HCT116 (cell line): ENCODE results near the gene PKP1. TPM values are rescaled to one million over a fixed set of nuclear protein-coding genes. Genes with fewer than 3 reads are reported as not detected.

Experiments
- ATAC-seq: fragments of 200-7000 bp; cut with Tn5 transposase; 2 replicates; pipeline ENCODE4 v1.9.1; 2020; ENCODE audit warnings: mild to moderate bottlenecking, moderate library complexity
- BruUV-seq: library from RNA; stranded (reverse); fragments of 400-500 nt; replicated peaks from 2 replicates; lab custom pipeline; 2021; lab: Mats Ljungman, UMichigan
- CTCF ChIA-PET: fragments of 300-600 bp; sonication (Branson Sonifier 250); formaldehyde crosslinking; loops from one replicate; lab custom pipeline; 2021; ENCODE audit warnings: antibody characterized with exemption; lab: Charles Lee
- POLR2A ChIA-PET: fragments of 300-600, 350-600 bp; sonication (Branson Sonifier 250); formaldehyde crosslinking; loops from one replicate; lab custom pipeline; 2021; ENCODE audit warnings: antibody characterized with exemption; lab: Charles Lee
- RAD21 ChIA-PET, 2 experiments: fragments of 300-600 bp; sonication (Branson Sonifier 250); formaldehyde crosslinking; loops; one replicate each; lab custom pipeline; 2023; ENCODE audit warnings: low total read pairs in 2 of 2; ENCODE audit not compliant: uncharacterized antibody in 2 of 2, unreplicated experiment in 2 of 2, low non-redundant PET in 1 of 2; lab: Charles Lee
- DNase-seq: peaks from one replicate; pipeline ENCODE4 v3.0.0-alpha.2; 2010; ENCODE audit warnings: low read depth, low spot score
- H2AFZ ChIP-seq: fragments of 200-600 bp; shearing (Covaris generic), sonication (generic); 2 replicates; pipeline ENCODE4 v1.6.1; 2017; ENCODE audit warnings: low read depth, mixed run types, mixed read lengths, antibody characterized with exemption, low read length; ENCODE audit not compliant: poor library complexity, severe bottlenecking
- H3K27ac ChIP-seq: 2 replicates; pipeline ENCODE4 v1.5.1; 2012; ENCODE audit warnings: low read depth, low read length
- H3K27me3 ChIP-seq: fragments of 200-600 bp; sonication (generic); 2 replicates; pipeline ENCODE4 v1.6.1; 2016; ENCODE audit warnings: mixed run types, low read length, mixed read lengths; ENCODE audit not compliant: insufficient read depth
- H3K36me3 ChIP-seq, 2 experiments: fragments of 200-500 bp in 1 of 2; fragments of 200-600 bp in 1 of 2; sonication (Bioruptor generic) in 1 of 2; sonication (generic) in 1 of 2; 2 replicates each; pipeline versions ENCODE4 v1.5.1 to v1.6.1; 2014 to 2016; ENCODE audit warnings: low read length in 2 of 2, inconsistent platforms in 1 of 2, mixed read lengths in 1 of 2, mixed run types in 1 of 2; ENCODE audit not compliant: insufficient read depth in 2 of 2, control insufficient read depth in 1 of 2
- H3K4me1 ChIP-seq, 2 experiments: fragments of 200-600 bp in 1 of 2; sonication (generic) in 1 of 2; 2 replicates each; pipeline versions ENCODE4 v1.5.1 to v1.6.1; 2012 to 2017; ENCODE audit warnings: low read length in 2 of 2, inconsistent platforms in 1 of 2, mild to moderate bottlenecking in 1 of 2, mixed read lengths in 1 of 2, mixed run types in 1 of 2, moderate library complexity in 1 of 2; ENCODE audit not compliant: insufficient read depth in 2 of 2, control insufficient read depth in 1 of 2
- H3K4me2 ChIP-seq: fragments of 200-600 bp; sonication (generic); 2 replicates; pipeline ENCODE4 v1.6.1; 2017; ENCODE audit warnings: mixed run types, low read length, mixed read lengths
- H3K4me3 ChIP-seq, 2 experiments: fragments of 200-600 bp in 1 of 2; sonication (generic) in 1 of 2; replicated peaks in 1 of 2; 2 replicates each; pipeline ENCODE4 v1.5.1; 2011 to 2016; ENCODE audit warnings: low read length in 2 of 2, control low read depth in 1 of 2, low read depth in 1 of 2, mild to moderate bottlenecking in 1 of 2, mixed read lengths in 1 of 2, mixed run types in 1 of 2
- H3K79me2 ChIP-seq: fragments of 200-600 bp; sonication (generic); 2 replicates; pipeline ENCODE4 v1.6.1; 2017; ENCODE audit warnings: mild to moderate bottlenecking, mixed run types, low read length, moderate library complexity, mixed read lengths; ENCODE audit not compliant: insufficient read depth
- H3K9ac ChIP-seq: fragments of 200-600 bp; sonication (generic); 2 replicates; pipeline ENCODE4 v1.6.1; 2016; ENCODE audit warnings: low read length, mixed read lengths
- H3K9me2 ChIP-seq: fragments of 200-600 bp; sonication (generic), shearing (Covaris generic); 2 replicates; pipeline ENCODE4 v1.6.1; 2017; ENCODE audit warnings: mixed run types, mild to moderate bottlenecking, moderate library complexity; ENCODE audit not compliant: insufficient read depth
- H3K9me3 ChIP-seq, 2 experiments: fragments of 200-500 bp in 1 of 2; fragments of 200-600 bp in 1 of 2; sonication (Bioruptor generic) in 1 of 2; sonication (generic) in 1 of 2; 2 replicates each; pipeline ENCODE4 v1.6.1; 2014 to 2017; ENCODE audit warnings: low read length in 2 of 2, mixed read lengths in 2 of 2, inconsistent platforms in 1 of 2, low read depth in 1 of 2, mild to moderate bottlenecking in 1 of 2, mixed run types in 1 of 2, moderate library complexity in 1 of 2; ENCODE audit not compliant: control insufficient read depth in 1 of 2, insufficient read depth in 1 of 2
- H4K20me1 ChIP-seq: fragments of 200-600 bp; sonication (generic), shearing (Covaris generic); 2 replicates; pipeline ENCODE4 v1.6.1; 2017; ENCODE audit warnings: mixed run types, mild to moderate bottlenecking, moderate library complexity; ENCODE audit not compliant: insufficient read depth
- CEBPB ChIP-seq: IDR thresholded peaks from 2 replicates; pipeline ENCODE4 v1.6.1; 2012; ENCODE audit warnings: low read depth
- ELF1 ChIP-seq: IDR thresholded peaks from 2 replicates; pipeline ENCODE4 v1.6.1; 2012; ENCODE audit warnings: low read depth, borderline replicate concordance
- EZH2 ChIP-seq: fragments of 200-600 bp; sonication (generic); IDR thresholded peaks from 2 replicates; pipeline ENCODE4 v1.6.1; 2017; ENCODE audit warnings: antibody characterized with exemption, mixed run types
- EZH2phosphoT487 ChIP-seq: fragments of 200-600 bp; IDR thresholded peaks from 2 replicates; pipeline ENCODE4 v1.6.1; 2018; ENCODE audit warnings: antibody characterized with exemption, borderline replicate concordance
- JUND ChIP-seq: IDR thresholded peaks from 2 replicates; pipeline ENCODE4 v1.6.1; 2012
- REST ChIP-seq: IDR thresholded peaks from 2 replicates; pipeline ENCODE4 v1.6.1; 2012; ENCODE audit warnings: low read depth
- SP1 ChIP-seq: IDR thresholded peaks from 2 replicates; pipeline ENCODE4 v1.6.1; 2012; ENCODE audit warnings: low read depth
- SRF ChIP-seq: IDR thresholded peaks from 2 replicates; pipeline ENCODE4 v1.6.1; 2012; ENCODE audit warnings: low read depth
- TCF7L2 ChIP-seq: IDR thresholded peaks from 2 replicates; pipeline ENCODE4 v1.7.0; 2011; ENCODE audit warnings: borderline replicate concordance, inconsistent platforms; ENCODE audit not compliant: insufficient read depth, insufficient read length; ENCODE audit errors: extremely low read depth
- YY1 ChIP-seq: IDR thresholded peaks from 2 replicates; pipeline ENCODE4 v1.6.1; 2011; ENCODE audit warnings: low read length, low read depth, moderate library complexity, mild to moderate bottlenecking; ENCODE audit not compliant: insufficient replicate concordance; ENCODE audit errors: extremely low read depth
- ZBTB33 ChIP-seq: IDR thresholded peaks from 2 replicates; pipeline ENCODE4 v1.6.1; 2011; ENCODE audit warnings: mild to moderate bottlenecking, low read length, moderate library complexity; ENCODE audit not compliant: insufficient replicate concordance; ENCODE audit errors: extremely low read depth
- ZNF274 ChIP-seq: fragments of 200-500 bp; sonication (Bioruptor generic); IDR thresholded peaks from 2 replicates; pipeline ENCODE4 v1.6.1; 2014; ENCODE audit warnings: mild to moderate bottlenecking, low read depth, low read length, inconsistent platforms
- intact Hi-C: fragments of 100-400 bp; cut with micrococcal nuclease; formaldehyde crosslinking; loops from 2 replicates; pipeline ENCODE4 v1.10.0; 2022
- total RNA-seq: library from RNA; stranded (reverse); gene quantifications from one replicate; pipeline ENCODE4 v1.2.1, GENCODE V29; 2021; ENCODE audit not compliant: unreplicated experiment
- TF ChIP-seq, protein P1 (sequence below), 3 experiments: fragments of 200-600 bp in 1 of 3; sonication (generic) in 1 of 3; IDR thresholded peaks in 2 of 3; conservative IDR thresholded peaks in 1 of 3; 2 replicates each; pipeline ENCODE4 v1.5.1; 2012 to 2017; ENCODE audit warnings: low read depth in 2 of 3, low read length in 2 of 3, antibody characterized with exemption in 1 of 3, borderline replicate concordance in 1 of 3, control low read depth in 1 of 3, mild to moderate bottlenecking in 1 of 3, mixed read lengths in 1 of 3, mixed run types in 1 of 3, moderate library complexity in 1 of 3; ENCODE audit not compliant: insufficient read depth in 1 of 3
- TF ChIP-seq, protein P2 (sequence below): IDR thresholded peaks from 2 replicates; pipeline ENCODE4 v1.6.1; 2012
- TF ChIP-seq, protein P3 (sequence below): IDR thresholded peaks from 2 replicates; pipeline ENCODE4 v1.6.1; 2012

PKP1 gene
- total RNA-seq, 1 experiment from 2014 or later: 0.07 TPM

GRCh38 chr1:201334325-201335173 is 51.2 kb downstream of the PKP1 start:
- Histone ChIP-seq H3K36me3 (no peaks in the 10 kb centered on the region), H3K9ac (no peak overlapping the region), H3K4me3 (no peak overlapping the region), H2AFZ (no peak overlapping the region), H4K20me1 (no peaks in the 10 kb centered on the region), H3K4me2 (no peak overlapping the region), H3K4me1 (no peaks in the 10 kb centered on the region), H3K27ac (no peak overlapping the region), H3K27me3 (no peaks in the 10 kb centered on the region), H3K9me2 (no peaks in the 10 kb centered on the region), H3K9me3 (no peaks in the 10 kb centered on the region), H3K79me2 (no peaks in the 10 kb centered on the region)
- ATAC-seq: no peak
- TF ChIP-seq, protein P1, sequence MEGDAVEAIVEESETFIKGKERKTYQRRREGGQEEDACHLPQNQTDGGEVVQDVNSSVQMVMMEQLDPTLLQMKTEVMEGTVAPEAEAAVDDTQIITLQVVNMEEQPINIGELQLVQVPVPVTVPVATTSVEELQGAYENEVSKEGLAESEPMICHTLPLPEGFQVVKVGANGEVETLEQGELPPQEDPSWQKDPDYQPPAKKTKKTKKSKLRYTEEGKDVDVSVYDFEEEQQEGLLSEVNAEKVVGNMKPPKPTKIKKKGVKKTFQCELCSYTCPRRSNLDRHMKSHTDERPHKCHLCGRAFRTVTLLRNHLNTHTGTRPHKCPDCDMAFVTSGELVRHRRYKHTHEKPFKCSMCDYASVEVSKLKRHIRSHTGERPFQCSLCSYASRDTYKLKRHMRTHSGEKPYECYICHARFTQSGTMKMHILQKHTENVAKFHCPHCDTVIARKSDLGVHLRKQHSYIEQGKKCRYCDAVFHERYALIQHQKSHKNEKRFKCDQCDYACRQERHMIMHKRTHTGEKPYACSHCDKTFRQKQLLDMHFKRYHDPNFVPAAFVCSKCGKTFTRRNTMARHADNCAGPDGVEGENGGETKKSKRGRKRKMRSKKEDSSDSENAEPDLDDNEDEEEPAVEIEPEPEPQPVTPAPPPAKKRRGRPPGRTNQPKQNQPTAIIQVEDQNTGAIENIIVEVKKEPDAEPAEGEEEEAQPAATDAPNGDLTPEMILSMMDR (IDR thresholded peaks at IDR 0.05 in 2 of 3, conservative IDR thresholded peaks at IDR 0.05 in 1 of 3; ENCODE audit: borderline replicate concordance in 1 of 3, insufficient read depth in 1 of 3, low read depth in 2 of 3, low read length in 2 of 3): no peak
- TF ChIP-seq ZNF274 (no peak), YY1 (no peak), SRF (no peak), ELF1 (no peak), SP1 (no peak), TCF7L2 (no peak), ZBTB33 (no peak), EZH2 (no peak), EZH2phosphoT487 (no peak), REST (no peak), CEBPB (no peak), JUND (no peak)
- TF ChIP-seq, protein P2, sequence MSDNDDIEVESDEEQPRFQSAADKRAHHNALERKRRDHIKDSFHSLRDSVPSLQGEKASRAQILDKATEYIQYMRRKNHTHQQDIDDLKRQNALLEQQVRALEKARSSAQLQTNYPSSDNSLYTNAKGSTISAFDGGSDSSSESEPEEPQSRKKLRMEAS: no peak
- TF ChIP-seq, protein P3, sequence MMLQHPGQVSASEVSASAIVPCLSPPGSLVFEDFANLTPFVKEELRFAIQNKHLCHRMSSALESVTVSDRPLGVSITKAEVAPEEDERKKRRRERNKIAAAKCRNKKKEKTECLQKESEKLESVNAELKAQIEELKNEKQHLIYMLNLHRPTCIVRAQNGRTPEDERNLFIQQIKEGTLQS: no peak
- no peak for DNase-seq
- BruUV-seq: no TSS peak
- POLR2A ChIA-PET: no interaction called here
- intact Hi-C loops: no loop called here
- CTCF ChIA-PET: no interaction called here
- RAD21 ChIA-PET: no interaction called here
